Neutrophil (primary cell): ENCODE measurements around the gene OGN.

ENCODE experiments used
- H3K27ac ChIP-seq: fragments of 200-600 bp; sonication (generic); 2 replicates; pipeline ENCODE4 v1.5.1; 2016; ENCODE audit warnings: mild to moderate bottlenecking, moderate library complexity
- H3K27me3 ChIP-seq: fragments of 200-600 bp; sonication (generic); 2 replicates; pipeline ENCODE4 v1.6.0; 2016; ENCODE audit warnings: mild to moderate bottlenecking
- H3K36me3 ChIP-seq: fragments of 200-600 bp; sonication (generic); 2 replicates; pipeline ENCODE4 v1.5.1; 2017
- H3K4me1 ChIP-seq, 2 experiments: fragments of 200-600 bp in 1 of 2; sonication (generic) in 1 of 2; 1 replicate in 1 of 2; 2 replicates in 1 of 2; pipeline versions ENCODE4 v1.5.1 to v1.6.1; 2013 to 2016; ENCODE audit warnings: low read depth in 1 of 2, low read length in 1 of 2, mild to moderate bottlenecking in 1 of 2, moderate library complexity in 1 of 2; ENCODE audit not compliant: control insufficient read depth in 1 of 2, insufficient read depth in 1 of 2
- H3K4me3 ChIP-seq, 2 experiments: fragments of 200-600 bp in 1 of 2; sonication (generic) in 1 of 2; 1 replicate in 1 of 2; 2 replicates in 1 of 2; pipeline ENCODE4 v1.5.1; 2013 to 2016; ENCODE audit warnings: low read depth in 1 of 2, low read length in 1 of 2, mild to moderate bottlenecking in 1 of 2, moderate library complexity in 1 of 2
- H3K9me3 ChIP-seq: fragments of 200-600 bp; sonication (generic); 2 replicates; pipeline ENCODE4 v1.5.1; 2016
- CTCF ChIP-seq: fragments of 200-600 bp; sonication (generic); IDR thresholded peaks from 2 replicates; pipeline ENCODE4 v1.5.1; 2016; ENCODE audit warnings: antibody characterized with exemption

Gene OGN

DNA sequence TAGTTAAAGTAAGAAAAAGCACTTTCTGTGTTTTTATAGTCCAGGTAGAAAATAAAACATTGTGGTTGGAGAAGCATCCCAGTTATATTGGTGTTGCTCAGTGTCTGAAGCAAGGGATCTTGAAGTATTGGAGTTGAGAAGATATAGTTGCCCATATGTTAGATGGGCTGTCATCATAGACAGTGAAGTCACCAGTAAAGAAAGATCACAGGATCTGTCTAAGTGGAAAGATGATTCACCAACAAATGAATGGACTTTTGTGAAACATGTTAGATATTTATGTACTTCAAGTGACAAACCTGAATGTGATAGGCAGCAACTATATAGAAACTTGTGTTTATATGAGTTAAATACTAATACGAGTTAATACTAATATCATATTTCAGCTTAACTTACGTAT lies 11.7 kb downstream of the OGN start:
- Histone ChIP-seq H3K4me1 (no peaks in the 10 kb centered on the region), H3K27ac (no peak overlapping the region), H3K4me3 (no peak overlapping the region), H3K36me3 (no peaks in the 10 kb centered on the region), H3K9me3 (no peaks in the 10 kb centered on the region), H3K27me3 (no peaks in the 10 kb centered on the region)
- TF ChIP-seq CTCF: no peak

DNA sequence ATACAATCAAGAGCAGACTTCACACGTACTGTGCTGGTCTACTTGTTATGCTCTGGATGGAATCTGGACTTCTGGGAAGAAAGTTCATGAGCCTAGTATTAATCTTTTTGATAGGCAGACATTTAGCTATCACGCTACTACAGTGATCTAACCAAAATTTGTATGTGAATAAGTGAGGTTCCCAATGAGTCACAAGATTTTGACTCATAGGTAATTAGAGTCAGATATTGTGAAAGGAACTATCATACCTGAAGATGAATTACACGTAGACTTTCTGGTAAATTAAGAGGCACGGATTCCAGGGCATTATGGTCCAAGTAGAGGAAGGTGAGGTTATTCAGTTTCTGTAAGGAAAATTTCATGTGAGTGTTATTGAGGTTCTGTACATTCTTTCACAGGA lies 18.4 kb downstream of the OGN start:
- H3K27me3 ChIP-seq: no peaks in the 10 kb centered on the region
- TF ChIP-seq CTCF: no peak
- H3K4me1 ChIP-seq: no peaks in the 10 kb centered on the region
- H3K36me3 ChIP-seq: no peaks in the 10 kb centered on the region
- H3K9me3 ChIP-seq: no peaks in the 10 kb centered on the region
- no peak overlapping the region for H3K4me3 ChIP-seq
- H3K27ac ChIP-seq: no peak overlapping the region

- no peak overlapping the region for H3K27ac ChIP-seq
- no peak overlapping the region for H3K4me3 ChIP-seq
- no peaks in the 10 kb centered on the region for H3K9me3 ChIP-seq
- H3K4me1 ChIP-seq: no peaks in the 10 kb centered on the region
- TF ChIP-seq CTCF: no peak
- no peaks in the 10 kb centered on the region for H3K36me3 ChIP-seq
- H3K27me3 ChIP-seq: no peaks in the 10 kb centered on the region
Measured at GRCh38 chr9:92385477-92385876, 18.9 kb downstream of the OGN start.

DNA sequence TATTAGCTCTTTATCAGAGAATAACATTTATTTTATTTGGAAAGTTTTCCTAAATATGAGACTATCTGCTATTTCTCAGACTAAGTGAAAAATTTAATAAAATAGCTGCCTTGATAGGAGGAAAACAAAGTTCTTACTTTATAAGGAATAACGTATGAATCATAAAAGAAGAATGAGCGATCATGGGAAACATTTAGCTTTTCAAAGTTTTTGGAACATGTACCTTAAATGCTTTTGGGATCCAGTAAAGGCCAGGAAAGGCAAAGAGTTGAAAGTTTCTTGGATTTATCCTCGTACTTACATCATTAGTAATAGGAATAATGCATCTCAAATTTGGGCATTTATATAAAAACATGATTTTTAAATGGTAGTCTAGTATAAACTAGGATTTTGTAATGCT lies 19.4 kb downstream of the OGN start:
- Histone ChIP-seq H3K9me3 (no peaks in the 10 kb centered on the region), H3K27ac (no peak overlapping the region), H3K4me3 (no peak overlapping the region), H3K36me3 (no peaks in the 10 kb centered on the region), H3K4me1 (no peaks in the 10 kb centered on the region), H3K27me3 (no peaks in the 10 kb centered on the region)
- no peak for TF ChIP-seq CTCF

- Histone ChIP-seq H3K9me3 (no peaks in the 10 kb centered on the region), H3K4me1 (no peaks in the 10 kb centered on the region), H3K27ac (no peak overlapping the region), H3K4me3 (no peak overlapping the region), H3K36me3 (no peaks in the 10 kb centered on the region), H3K27me3 (no peaks in the 10 kb centered on the region)
- no peak for TF ChIP-seq CTCF
Measured at GRCh38 chr9:92384375-92384774, 20.0 kb downstream of the OGN start.

DNA sequence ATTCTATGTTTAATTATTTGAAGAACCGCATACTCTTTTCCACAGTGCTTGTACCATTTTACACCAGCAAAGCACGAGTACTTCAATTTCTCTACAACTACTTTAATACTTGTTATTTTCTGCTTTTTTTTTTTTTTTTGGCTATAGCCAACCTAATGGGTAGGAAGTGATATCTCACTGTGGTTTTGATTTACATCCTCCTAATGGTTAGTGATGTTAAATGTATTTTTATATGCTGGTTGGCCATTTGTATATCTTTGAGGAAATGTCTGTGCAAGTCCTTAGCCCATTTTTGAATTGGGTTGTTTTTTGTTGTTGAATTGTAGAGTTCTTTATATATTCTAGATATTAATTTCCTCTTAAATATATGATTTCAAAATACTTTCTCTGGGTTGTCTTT lies 22.6 kb downstream of the OGN start:
- Histone ChIP-seq H3K9me3 (no peaks in the 10 kb centered on the region), H3K36me3 (no peaks in the 10 kb centered on the region), H3K4me1 (no peaks in the 10 kb centered on the region), H3K27me3 (no peaks in the 10 kb centered on the region), H3K27ac (no peak overlapping the region), H3K4me3 (no peak overlapping the region)
- no peak for TF ChIP-seq CTCF
